BJ (cell line): ENCODE data around the gene TMEM151B. TPM values are rescaled to one million over a fixed set of nuclear protein-coding genes. Genes with fewer than 3 reads are reported as not detected.
"Not testable (repeated sequence)": the region's sequence is repeated elsewhere in the genome, so short reads cannot be mapped to it uniquely, and the experiment has no call there.

ENCODE experiments used
- CTCF ChIA-PET: fragments of 350-600 bp; formaldehyde crosslinking; extraction: SDS; loops from one replicate; lab custom pipeline; 2021; ENCODE audit warnings: antibody characterized with exemption, inconsistent platforms; lab: Yijun Ruan, JAX
- POLR2A ChIA-PET: fragments of 300-600 bp; sonication (Branson Sonifier 250); formaldehyde crosslinking; extraction: SDS; loops from one replicate; lab custom pipeline; 2021; ENCODE audit warnings: antibody characterized with exemption; lab: Charles Lee
- DNase-seq: peaks from one replicate; pipeline ENCODE4 v3.0.0-alpha.2; 2011; ENCODE audit warnings: low read depth
- H3K27me3 ChIP-seq: 2 replicates; pipeline ENCODE4 v1.6.0; 2011; ENCODE audit warnings: low read length; ENCODE audit not compliant: control insufficient read depth, insufficient read depth
- H3K36me3 ChIP-seq: 2 replicates; pipeline ENCODE4 v1.5.1; 2011; ENCODE audit warnings: low read length; ENCODE audit not compliant: control insufficient read depth, insufficient read depth
- H3K4me3 ChIP-seq: 2 replicates; pipeline ENCODE4 v1.5.1; 2011; ENCODE audit warnings: low read depth, mild to moderate bottlenecking, control low read depth, low read length
- polyA plus RNA-seq: library from polyadenylated mRNA; depleted of rRNA; stranded (reverse); fragments of >200 nt; gene quantifications from 2 replicates; pipeline ENCODE4 v1.2.3, GENCODE V29; 2011
- TF ChIP-seq, protein P1 (sequence below): IDR thresholded peaks from 2 replicates; pipeline ENCODE4 v1.5.1; 2011; ENCODE audit warnings: low read depth, mild to moderate bottlenecking, control low read depth, inconsistent platforms, low read length, moderate library complexity; ENCODE audit not compliant: insufficient read depth

TMEM151B gene
- polyA plus RNA-seq, 1 experiment, result not detected

DNA sequence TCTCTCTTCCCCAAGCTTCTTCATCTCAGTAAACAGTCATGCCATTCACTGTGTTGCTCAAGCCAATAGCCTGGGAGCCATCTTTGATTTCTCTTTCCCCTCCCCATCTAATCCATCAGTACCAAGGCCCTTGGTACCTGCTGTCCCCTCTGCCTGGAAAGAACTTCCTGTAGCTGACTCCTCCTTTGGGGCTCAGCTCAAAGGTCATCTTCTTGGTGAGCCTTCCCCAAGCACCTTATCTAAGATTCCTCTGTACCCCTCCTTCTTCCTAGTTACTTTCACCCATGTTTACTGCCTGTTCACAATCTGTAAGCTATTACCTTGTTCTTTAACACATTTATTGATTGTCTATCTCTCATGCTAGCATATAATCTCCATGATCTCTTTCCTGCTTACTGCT, 39.4 kb downstream of the TMEM151B start:
- no peak for DNase-seq
- Histone ChIP-seq H3K4me3 (no peak overlapping the region), H3K27me3 (no peaks in the 10 kb centered on the region), H3K36me3 (peaks cover 32% of the 10 kb centered on the region)
- POLR2A ChIA-PET, result no interaction called here
- TF ChIP-seq, protein P1, sequence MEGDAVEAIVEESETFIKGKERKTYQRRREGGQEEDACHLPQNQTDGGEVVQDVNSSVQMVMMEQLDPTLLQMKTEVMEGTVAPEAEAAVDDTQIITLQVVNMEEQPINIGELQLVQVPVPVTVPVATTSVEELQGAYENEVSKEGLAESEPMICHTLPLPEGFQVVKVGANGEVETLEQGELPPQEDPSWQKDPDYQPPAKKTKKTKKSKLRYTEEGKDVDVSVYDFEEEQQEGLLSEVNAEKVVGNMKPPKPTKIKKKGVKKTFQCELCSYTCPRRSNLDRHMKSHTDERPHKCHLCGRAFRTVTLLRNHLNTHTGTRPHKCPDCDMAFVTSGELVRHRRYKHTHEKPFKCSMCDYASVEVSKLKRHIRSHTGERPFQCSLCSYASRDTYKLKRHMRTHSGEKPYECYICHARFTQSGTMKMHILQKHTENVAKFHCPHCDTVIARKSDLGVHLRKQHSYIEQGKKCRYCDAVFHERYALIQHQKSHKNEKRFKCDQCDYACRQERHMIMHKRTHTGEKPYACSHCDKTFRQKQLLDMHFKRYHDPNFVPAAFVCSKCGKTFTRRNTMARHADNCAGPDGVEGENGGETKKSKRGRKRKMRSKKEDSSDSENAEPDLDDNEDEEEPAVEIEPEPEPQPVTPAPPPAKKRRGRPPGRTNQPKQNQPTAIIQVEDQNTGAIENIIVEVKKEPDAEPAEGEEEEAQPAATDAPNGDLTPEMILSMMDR, result no peak
- CTCF ChIA-PET, result interaction anchor here (0.9 to 1.5 kb wide), 4 partner anchors 24 to 137 kb away, joined by 3 to 8 read pairs (median 4); partner anchors contain the start of gene SLC29A1

DNA sequence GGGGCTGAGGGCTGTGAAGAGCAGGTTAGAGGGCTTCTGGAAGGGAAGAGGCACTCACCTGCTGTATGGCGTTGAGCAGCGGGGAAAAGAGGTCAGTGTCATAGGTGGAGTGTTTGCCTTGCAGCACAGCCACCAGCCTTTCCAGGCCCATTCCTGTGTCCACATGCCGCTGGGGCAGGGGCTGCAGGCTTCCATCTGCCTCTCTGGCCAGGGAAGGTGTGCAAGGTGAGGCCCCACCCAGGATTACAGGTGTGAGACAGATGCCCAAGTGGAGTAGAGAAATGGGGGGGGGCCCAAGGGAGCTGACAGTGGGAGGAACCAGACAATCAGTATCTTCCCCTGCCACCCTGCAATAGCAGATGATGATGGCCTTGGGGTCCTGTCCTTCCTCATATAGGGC, 40.0 kb downstream of the TMEM151B start:
- POLR2A ChIA-PET, result no interaction called here
- Histone ChIP-seq H3K36me3 (peaks cover 27% of the 10 kb centered on the region), H3K4me3 (no peak overlapping the region), H3K27me3 (no peaks in the 10 kb centered on the region)
- DNase-seq, result no peak
- CTCF ChIA-PET, result interaction anchor here (0.9 to 1.2 kb wide), 2 partner anchors 28 to 42 kb away, joined by 3 to 4 read pairs; no protein-coding TSS in a partner anchor
- TF ChIP-seq, protein P1, result no peak

DNA sequence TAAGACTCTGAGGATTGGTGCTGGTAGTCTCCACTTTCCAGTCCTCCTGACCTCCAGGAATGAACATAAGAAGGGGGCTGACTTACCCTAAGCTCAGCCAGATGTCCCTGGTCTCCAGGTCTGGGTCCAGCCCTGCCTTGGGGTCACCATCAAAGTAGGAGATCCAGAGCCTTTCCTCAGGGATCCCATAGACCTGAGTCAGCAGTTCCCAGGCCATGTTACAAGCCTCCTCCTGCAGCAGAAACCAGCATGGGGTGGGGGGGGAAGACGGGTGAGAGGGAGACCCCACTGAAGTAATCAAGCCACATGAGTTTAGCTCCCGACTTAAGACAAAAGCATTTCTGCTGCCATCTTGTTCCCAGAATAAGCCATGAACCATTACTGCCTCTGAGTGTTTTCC, 41.1 kb downstream of the TMEM151B start:
- peaks cover 23% of the 10 kb centered on the region for H3K36me3 ChIP-seq
- CTCF ChIA-PET, result interaction anchor here (0.6 to 1.2 kb wide), 3 partner anchors 27 to 1452 kb away, joined by 3 to 4 read pairs (median 4); no protein-coding TSS in a partner anchor
- TF ChIP-seq, protein P1, result no peak
- H3K4me3 ChIP-seq, result no peak overlapping the region
- H3K27me3 ChIP-seq, result peaks cover 1% of the 10 kb centered on the region
- no peak for DNase-seq
- POLR2A ChIA-PET, result interaction anchor here (0.6 kb wide), 1 partner anchor 9 kb away, joined by 5 read pairs; no protein-coding TSS in a partner anchor

DNA sequence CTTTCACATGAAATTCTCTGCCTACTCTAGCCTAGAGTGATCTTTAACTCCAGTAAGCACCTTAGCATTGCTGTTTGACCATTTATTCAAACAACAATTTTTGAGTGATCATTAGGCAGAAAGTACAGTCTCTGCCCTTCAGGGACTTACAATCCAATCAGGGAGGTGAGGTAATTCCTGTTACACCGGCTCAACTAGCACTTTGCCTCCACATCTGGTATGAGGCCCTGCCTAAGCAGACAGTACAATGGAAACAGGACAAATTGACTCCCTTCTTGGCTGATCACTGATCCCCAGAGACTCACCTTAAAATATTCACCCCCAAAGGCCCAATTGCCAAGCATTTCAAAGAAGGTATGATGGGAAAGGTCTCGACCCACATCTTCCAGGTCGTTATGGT, 41.5 kb downstream of the TMEM151B start:
- ChIA-PET CTCF (interaction anchor here (1.6 to 3.2 kb wide), 3 partner anchors 9 to 55 kb away, joined by 5 to 47 read pairs (median 8); partner anchors contain the start of genes SLC35B2 and TMEM151B), POLR2A (no interaction called here)
- TF ChIP-seq, protein P1, result no peak
- Histone ChIP-seq H3K27me3 (peaks cover 3% of the 10 kb centered on the region), H3K36me3 (peaks cover 20% of the 10 kb centered on the region), H3K4me3 (no peak overlapping the region)
- DNase-seq, result no peak

DNA sequence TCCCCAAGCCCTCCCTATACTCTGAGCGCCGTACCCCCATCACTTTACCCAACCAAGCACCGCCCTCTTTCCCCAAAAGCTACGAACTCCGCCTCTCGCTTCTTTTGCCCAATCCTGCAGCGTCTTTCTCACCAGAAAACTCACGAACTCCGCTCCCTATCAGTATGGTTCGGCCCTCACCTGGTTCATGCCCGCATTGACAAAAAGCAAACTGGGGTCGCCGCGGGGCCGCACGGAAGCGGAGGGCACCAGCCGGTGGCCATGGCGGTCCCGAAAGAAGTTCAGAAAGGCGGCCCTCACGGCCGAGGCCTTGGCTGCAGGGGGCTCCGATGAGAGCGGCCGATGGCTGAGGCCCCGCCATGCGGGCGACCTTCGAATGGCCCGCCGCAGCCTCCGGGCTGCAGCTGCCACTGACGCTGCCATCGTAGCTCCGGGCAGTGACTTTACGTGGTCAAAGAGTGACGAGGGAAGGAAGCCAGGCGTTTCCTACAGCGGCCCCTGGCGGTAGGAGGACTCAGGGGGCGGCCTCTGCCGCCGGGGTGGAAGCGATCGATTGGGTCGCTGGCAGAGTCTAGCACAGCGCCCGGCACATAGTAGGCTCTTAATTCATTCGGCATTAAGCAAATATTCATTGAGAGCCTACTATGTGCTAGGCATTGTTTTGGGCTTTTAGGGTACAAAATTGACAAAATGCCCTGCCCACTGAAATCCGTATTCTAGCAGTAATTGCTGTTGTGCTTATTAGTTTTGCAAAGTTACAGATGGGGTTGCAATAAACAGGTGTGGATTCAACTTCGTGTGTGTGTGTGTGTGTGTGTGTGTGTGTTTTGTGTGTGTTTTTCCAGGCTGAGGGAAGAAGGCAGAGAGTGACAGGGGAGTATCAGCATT, 42.9 kb downstream of the TMEM151B start, which contains the start of gene AARS2:
Gene AARS2 (minus strand): TSS at position 447 of the 888 bp plus-strand sequence. CDS start 24 bp downstream, at position 423.
- ChIA-PET POLR2A (no interaction called here), CTCF (interaction anchor here (0.6 to 3.2 kb wide), 26 partner anchors 10 to 410 kb away, joined by 3 to 47 read pairs (median 4); partner anchors contain the start of genes SLC35B2 and TMEM151B)
- TF ChIP-seq, protein P1, result peak; percentile 100
- peak; percentile 22 for DNase-seq
- Histone ChIP-seq H3K4me3 (peak within 1 kb of the TSS; percentile 93), H3K36me3 (peaks cover 16% of the 10 kb centered on the region), H3K27me3 (peaks cover 3% of the 10 kb centered on the region)

DNA sequence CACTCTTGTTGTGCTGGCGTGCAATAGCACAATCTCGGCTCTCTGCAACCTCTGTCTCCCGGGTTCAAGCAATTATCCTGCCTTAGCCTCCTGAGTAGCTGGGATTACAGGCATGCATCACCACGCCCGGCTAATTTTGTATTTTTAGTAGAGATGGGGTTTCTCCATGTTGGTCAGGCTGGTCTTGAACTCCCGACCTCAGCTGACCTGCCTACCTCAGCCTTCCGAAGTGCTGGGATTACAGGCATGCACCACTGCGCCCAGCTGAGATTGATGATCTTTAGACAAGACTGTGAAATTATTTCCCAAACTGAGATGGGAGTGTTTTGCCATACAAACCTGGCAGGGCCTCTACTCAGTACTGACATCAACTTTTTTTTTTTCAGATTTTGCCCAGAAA, 44.4 kb downstream of the TMEM151B start:
- Histone ChIP-seq H3K27me3 (peaks cover 10% of the 10 kb centered on the region), H3K36me3 (peaks cover 12% of the 10 kb centered on the region)
- H3K4me3 ChIP-seq, DNase-seq, POLR2A ChIA-PET: not testable (repeated sequence)
- CTCF ChIA-PET, result interaction anchor here (0.8 to 3.2 kb wide), 6 partner anchors 8 to 46 kb away, joined by 3 to 47 read pairs (median 4); partner anchors contain the start of gene TMEM151B
